ENCODE data around the gene MAMDC4.
A peak's percentile ranks its signal among the peaks of the same experiment; 100 is the strongest.

MAMDC4 gene

DNA sequence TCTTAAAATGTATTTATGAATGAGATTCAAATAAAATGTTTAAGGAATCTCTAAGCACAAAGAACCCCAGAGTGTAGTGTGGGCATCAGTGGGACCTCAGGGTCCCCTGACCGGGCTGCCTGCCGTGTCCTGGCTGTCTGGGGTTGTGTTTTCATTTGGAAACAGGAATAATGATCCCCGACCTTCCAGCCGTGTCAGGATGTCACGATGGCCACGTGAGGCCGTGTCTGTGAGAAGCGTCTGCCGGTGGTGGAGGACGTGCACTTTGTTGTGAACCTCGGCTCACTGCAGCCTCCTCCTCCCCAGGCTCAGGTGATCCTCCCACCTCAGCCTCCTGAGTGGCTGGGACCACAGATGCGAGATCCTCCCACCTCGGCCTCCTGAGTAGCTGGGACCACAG, 38.5 kb downstream of the MAMDC4 start:
- DNase-seq (ENCODE audit: low read depth), result no peak

DNA sequence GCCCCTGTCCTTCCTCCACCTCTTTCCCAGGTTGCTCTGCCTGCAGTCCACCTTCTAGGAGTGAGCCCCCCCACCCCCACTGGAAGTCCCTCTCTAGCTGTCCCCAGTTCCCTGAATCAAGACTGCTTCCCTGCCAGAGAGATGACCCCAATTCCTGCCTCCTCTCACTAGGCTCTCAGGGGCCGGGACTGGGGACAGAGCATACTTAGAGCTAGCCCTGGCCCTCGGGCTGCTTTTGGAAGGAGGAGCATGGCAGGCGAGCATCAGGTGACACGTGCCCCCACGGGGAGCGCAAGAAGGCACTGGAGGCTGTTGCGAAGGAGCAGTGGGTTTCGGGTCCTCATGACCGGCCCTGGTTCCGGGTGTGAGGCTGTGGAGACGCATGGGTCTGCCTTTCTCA, 43.9 kb downstream of the MAMDC4 start:
- no peak for DNase-seq (ENCODE audit: low read depth)

- no peak for DNase-seq (ENCODE audit: low read depth)
Observed at GRCh38 chr9:136898483-136899100, 46.4 kb downstream of the MAMDC4 start.

GRCh38 chr9:136899196-136899595, 47.0 kb downstream of the MAMDC4 start:
- DNase-seq (ENCODE audit: low read depth), result no peak

- DNase-seq (ENCODE audit: low read depth), result no peak
Observed at GRCh38 chr9:136900556-136900955, 48.4 kb downstream of the MAMDC4 start.

- no peak for DNase-seq (ENCODE audit: low read depth)
Observed at GRCh38 chr9:136900988-136901515, 48.9 kb downstream of the MAMDC4 start.

DNA sequence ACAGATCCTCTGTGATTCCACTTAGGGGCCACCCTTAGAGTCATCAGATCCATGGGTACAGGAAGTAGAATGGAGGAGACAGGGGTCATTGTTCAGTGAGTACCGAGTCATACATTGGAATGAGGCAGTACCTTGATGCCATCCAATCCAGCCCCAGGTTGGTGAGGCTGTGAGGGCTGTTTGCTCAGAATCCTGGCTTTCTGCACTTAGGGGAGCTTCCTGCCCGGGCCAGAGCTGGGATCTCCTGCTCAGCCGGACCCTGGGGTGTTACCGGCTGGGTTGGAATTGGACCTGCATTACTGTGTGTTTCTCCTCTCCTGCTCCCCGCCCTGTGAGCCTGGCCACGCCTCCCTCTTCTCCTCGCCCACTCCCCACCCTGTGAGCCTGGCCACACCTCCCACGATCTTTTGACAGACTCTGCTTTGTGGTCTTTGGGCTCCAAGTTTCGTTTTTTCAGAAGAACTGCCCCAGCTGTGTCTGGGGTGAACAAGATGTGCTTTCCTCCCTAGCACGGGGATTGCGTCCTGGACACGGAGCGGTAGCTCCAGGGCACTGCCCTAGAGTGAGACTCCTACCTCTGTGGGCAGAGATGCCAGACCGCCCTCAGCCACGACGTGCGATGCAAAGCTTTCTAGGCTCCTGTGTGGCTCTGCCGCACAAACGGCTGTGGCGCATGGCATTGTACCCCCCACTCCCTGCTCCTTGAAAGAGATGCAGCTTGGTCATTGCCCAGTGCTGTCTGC, 49.5 kb downstream of the MAMDC4 start:
- peak; percentile 63 for DNase-seq (ENCODE audit: low read depth)

- DNase-seq (ENCODE audit: low read depth), result peak; percentile 81
Observed at GRCh38 chr9:136902259-136902821, 50.2 kb downstream of the MAMDC4 start.

DNA sequence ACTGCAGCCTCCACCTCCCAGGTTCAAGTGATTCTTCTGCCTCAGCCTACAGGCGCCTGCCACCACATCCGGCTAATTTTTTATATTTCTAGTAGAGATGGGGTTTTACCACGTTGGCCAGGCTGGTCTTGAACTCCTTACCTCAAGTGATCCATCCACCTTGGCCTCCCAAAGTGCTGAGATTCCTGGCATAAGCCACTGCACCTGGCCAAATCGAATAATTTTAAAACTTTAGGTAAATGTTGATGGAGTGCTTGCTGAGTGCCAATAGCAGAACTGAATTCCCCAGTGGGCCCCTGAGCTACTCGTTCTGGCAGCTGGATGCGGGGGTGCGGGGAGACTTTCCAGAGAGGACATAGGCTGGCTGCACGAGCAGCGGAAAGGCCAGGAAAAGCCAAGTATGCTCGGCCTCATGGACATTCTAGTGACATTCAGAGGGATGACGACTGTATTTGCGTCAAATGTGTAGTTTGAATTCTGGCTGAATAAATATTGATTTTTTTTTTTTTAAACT, 51.0 kb downstream of the MAMDC4 start:
- no peak for DNase-seq (ENCODE audit: low read depth)

- DNase-seq (ENCODE audit: low read depth), result no peak
Observed at GRCh38 chr9:136906266-136906665, 54.1 kb downstream of the MAMDC4 start.

- DNase-seq (ENCODE audit: low read depth), result no peak
Observed at GRCh38 chr9:136907011-136907914, 55.1 kb downstream of the MAMDC4 start.
